HG02759 (cell line): Measurements from ENCODE around the gene VWA2.

ENCODE experiments used
- ATAC-seq: cut with Tn5 transposase; IDR thresholded peaks from one replicate; pipeline ENCODE4 v1.9.1; 2021; ENCODE audit warnings: mild to moderate bottlenecking, moderate library complexity; ENCODE audit not compliant: unreplicated experiment

VWA2 gene

DNA sequence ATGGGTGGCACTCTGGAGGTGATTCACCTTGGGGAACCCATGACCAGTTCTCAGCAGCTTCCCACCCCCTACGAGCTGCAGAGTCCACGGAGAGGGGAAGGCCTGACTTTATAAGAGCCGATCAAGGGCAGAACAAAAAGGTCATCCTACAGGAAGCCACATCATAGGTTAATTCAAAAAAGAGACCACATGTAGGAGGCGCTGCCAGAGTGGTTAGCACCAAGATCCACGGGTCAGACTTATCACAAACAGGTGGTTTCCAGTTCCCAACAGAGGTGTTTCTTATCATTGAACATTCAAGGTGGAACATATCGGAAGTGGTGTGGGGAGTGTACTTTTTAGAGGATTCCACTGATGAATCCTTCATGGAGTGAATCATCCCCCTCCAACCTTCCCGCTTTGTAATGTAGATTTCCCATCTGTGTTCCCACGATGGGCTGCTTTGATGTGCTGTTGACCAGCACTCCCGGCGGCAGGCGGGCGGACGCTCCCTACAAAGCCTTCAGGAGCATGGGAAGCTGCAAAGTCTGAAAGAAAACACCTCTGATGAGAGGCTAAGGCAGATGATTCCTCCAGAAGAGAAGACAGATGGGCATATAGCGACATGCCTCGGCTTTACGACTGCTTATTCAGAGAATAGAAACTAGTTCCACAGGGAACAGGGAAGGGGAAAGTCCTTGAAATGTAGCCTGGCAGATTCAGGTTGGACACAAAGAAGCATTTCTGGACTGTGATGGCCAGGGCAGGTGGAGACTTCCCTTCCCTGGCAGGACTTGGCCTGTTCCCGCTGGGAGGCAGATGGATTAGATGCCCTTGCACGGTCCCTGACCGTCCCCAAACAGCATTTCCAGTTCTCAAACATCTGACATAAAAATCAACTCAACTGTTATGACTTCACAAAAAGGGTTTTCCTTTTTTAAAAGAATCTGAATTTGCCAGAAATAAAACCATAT lies 98.7 kb downstream of the VWA2 start:
- no peak for ATAC-seq

DNA sequence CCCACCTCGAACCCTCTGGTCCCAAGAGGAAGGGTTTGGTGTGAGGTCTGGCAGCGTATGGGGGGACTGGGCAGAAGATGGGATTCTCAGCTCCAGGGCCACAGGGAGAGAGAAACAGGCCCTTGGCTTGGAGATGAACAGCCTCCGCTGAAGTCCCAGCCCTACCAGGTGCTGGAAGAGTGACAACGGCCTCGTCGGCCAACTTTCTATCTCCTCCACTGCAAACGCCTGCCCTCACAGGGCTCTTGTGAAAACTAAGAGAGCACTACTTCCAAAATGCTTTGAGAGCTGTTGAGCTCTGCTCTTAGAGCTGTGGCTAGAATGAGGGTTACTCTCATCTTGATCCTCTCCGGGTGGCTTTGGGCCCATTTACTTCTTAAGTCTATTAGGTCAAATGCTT lies 101.8 kb downstream of the VWA2 start:
- no peak for ATAC-seq
